NCI-H345 treated with DMSO at 0.1 percent for 48 hours (cell line): ENCODE data around the gene PTH2R.
A peak's percentile ranks its signal among the peaks of the same experiment; 100 is the strongest.
"Not testable (repeated sequence)": the region's sequence is repeated elsewhere in the genome, so short reads cannot be mapped to it uniquely, and the experiment has no call there.

ENCODE experiments used
- DNase-seq: peaks from one replicate; lab custom pipeline; 2025; ENCODE audit not compliant: unreplicated experiment; lab: John Stamatoyannopoulos, UW

PTH2R gene, protein sequence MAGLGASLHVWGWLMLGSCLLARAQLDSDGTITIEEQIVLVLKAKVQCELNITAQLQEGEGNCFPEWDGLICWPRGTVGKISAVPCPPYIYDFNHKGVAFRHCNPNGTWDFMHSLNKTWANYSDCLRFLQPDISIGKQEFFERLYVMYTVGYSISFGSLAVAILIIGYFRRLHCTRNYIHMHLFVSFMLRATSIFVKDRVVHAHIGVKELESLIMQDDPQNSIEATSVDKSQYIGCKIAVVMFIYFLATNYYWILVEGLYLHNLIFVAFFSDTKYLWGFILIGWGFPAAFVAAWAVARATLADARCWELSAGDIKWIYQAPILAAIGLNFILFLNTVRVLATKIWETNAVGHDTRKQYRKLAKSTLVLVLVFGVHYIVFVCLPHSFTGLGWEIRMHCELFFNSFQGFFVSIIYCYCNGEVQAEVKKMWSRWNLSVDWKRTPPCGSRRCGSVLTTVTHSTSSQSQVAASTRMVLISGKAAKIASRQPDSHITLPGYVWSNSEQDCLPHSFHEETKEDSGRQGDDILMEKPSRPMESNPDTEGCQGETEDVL

DNA sequence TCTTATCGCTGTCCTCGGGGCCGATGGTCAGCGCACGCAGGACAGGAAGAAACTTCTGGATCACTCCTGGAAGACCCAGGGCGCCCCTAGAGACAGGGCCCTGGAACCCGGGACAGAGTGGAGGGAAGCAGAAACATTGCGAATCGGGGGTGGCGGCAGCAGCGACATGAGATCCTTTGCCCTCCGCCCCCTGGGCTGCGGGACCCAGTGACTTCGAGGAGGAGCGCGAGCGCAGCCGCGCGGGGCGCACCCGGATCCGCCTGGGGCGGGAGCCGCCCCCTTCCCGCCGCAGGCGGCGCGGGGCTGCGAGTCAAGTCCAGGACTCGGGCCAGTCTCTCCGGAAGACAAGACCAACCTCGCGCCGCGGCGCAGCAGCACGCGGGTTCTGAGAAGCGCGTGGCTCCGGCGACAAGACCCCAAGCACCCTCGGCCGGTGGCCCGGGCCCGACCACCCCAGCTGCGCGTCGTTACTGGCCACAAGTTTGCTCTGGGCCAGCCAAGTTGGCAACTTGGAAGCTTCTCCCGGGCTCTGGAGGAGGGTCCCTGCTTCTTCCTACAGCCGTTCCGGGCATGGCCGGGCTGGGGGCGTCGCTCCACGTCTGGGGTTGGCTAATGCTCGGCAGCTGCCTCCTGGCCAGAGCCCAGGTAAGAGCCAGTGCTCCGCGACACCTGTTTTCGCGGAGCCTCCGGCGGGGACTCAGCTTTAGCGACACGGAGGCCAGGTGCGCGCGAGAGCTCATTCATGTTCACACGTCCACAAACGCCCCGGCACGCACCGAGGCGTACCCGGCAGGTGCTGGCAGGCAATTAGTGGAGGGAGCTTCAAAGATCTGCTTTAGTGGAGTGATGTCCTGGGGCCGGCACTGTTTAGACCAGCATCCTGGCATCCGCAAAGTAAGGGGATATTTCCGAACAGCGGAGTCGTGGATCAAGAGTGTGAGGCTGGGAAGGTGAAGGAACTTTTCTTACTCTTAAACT lies at the start of gene PTH2R:
Gene PTH2R (plus strand): TSS at position 319 of the 978 bp plus-strand sequence. CDS start 252 bp downstream, at position 571.
- peak; percentile 79 for DNase-seq

DNA sequence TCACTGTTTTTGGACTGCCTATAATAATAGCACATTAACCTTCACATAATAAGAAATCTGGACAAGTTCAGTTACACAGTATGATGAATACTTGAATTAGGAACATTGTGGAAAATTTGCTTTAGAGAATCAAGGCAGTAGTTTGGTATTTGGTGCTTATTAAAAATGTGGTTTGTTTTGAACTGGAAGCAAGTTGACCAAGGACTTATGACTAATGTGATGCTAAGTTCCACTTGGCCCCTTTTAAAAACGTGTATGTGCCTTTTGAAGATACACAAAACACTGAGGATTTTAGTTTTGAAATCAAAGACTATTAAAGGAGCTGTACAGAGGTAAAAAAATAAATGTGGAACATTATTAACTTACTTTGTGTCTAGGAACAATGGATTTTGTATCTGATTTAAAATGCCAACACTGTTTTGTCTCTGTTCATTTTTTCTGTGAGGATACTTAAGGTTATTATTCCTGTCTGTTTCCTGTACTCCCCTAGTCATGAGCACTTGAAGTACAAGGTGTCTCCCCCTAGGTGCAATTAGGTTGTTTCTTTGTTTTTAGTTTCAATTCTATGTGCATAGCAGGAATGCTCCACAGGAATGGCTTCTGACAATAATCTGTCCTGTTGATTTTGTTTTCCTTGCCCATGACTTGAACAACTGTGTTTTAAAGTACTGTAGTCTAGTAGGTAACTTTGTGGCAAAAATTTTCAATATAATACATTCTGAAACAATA lies 49.6 kb upstream of the PTH2R start:
- no peak for DNase-seq

DNA sequence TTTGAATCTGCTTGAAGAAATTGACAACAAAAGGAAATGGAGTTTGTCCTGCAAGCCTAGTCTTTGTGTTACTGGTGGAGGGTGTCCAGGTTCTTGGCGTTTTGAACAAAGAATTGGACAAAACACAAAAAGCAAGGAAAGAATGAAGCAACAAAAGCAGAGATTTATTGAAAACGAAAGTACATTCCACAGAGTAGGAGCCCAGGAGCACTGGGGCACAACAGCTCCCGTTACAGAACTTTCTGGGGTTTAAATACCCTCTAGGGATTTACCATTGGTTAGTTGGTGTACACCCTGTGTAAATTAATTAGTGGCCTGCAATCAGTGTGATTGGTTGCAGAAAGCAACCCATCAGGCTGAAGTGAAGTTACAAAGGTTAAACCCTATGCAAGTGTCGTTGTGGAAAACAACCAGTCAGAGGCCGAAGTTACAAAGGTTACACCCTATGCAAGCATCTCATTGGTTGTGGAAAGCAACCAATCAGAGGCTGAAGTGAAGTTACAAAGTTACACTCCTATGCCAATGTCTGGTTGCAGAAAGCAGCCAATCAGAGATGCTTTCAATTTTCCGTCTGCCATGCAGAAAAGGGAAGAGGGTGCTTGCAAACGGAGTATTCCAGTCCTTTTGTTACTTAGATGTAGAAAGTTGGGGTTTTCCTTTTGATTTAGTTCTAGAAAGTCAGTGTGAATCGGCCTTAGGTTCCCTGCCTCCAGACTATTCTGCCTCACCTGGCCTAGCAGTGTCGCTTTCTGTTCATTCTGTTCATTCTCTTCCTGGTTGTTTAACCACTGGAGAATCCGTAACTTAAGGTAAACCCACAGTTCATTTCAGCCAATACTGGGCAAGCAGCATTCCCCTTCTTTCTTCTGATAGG lies 47.6 kb upstream of the PTH2R start:
- no peak for DNase-seq

DNA sequence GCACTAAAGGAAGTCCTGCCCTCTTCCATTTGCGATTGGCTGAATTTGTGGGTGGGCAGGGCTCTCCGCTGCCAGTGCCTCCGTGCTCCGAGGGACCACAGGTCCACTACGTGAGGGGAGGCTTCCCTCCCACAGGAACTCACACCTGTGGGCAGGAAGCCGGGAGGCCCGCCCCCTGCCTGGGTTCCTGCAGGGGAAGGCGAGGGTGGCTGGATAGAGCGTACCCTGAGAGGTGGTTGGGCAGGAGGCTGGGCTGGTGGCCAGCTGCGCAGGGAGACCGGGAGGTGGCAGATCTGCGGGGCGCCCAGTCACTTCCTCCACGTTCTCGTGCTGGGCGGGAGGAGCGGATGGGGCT lies 47.0 kb upstream of the PTH2R start:
- no peak for DNase-seq

DNA sequence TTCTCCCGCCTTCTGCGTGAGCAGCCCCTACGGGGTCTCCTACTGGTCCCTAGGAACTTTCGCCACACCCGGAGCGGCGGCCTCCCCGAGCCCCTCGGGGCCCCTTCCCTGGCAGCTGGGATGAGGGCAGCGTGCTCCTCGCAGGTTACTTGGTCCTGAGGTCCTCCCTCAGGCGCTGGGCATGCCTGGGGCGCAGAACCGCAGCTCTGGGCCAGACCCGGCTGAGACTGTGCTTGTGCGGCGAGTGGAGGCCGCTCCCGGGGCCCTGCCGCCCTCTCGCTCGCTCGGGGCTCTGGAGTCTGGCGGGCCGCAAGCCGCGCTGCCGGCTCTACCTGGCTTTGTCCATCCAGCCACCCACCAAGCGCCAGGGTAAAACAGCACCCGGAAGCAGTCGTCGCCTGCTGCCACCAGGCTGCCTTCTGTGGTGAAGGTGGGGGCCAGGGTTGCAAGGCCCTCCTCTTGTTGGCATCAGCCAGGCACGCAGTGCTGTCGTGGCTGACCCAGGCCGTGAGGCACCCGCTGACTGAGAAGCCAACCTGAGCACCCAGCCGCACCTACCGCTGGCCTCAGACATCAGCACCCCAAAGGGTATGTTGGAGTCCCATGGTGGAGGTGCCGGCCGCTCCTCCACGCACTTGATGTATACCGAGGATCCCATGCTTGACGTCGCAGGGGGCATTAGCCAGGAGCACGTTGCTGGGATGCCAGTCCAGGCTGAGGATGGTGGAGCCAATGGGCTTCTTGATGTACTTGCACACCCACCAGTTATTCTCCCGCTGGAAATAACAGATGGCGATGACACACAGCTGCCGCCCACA lies 46.1 kb upstream of the PTH2R start:
- DNase-seq, result no peak

DNA sequence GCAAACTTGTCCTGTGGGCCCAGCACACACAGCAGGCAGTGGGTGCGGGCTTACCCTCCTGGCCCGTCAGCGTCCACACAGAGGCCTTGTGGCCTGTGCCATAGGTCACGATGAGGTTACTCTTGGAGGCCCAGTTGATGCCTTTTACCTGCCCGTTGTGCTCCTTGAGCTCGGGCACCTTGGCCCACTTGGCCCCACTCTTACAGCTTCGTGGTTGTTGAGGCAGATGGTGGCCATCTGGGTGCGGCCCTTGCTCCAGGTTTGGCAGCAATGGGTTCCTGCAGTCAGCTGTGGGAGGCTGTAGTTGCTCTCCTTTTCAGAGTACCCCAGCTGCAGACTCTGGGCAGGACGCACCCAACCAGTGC lies 45.5 kb upstream of the PTH2R start:
- DNase-seq, result no peak

DNA sequence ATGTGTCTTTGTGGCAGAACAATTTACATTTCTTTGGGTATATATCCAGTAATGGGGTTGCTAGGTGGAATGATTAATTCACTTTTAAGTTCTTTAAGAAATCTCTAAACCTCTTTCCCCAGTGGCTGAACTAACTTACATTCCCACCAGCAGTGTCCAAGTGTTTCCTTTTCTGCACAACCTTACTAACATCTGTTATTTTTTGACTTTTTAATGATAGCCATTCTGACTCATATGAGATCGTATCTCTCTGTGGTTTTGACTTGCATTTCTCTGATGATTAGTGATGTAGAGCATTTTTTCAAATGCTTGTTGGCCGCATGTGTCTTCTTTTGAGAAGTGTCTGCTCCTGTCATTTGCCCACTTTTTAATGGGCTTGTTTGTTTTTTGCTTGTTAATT lies 43.1 kb upstream of the PTH2R start:
- DNase-seq, result no peak

DNA sequence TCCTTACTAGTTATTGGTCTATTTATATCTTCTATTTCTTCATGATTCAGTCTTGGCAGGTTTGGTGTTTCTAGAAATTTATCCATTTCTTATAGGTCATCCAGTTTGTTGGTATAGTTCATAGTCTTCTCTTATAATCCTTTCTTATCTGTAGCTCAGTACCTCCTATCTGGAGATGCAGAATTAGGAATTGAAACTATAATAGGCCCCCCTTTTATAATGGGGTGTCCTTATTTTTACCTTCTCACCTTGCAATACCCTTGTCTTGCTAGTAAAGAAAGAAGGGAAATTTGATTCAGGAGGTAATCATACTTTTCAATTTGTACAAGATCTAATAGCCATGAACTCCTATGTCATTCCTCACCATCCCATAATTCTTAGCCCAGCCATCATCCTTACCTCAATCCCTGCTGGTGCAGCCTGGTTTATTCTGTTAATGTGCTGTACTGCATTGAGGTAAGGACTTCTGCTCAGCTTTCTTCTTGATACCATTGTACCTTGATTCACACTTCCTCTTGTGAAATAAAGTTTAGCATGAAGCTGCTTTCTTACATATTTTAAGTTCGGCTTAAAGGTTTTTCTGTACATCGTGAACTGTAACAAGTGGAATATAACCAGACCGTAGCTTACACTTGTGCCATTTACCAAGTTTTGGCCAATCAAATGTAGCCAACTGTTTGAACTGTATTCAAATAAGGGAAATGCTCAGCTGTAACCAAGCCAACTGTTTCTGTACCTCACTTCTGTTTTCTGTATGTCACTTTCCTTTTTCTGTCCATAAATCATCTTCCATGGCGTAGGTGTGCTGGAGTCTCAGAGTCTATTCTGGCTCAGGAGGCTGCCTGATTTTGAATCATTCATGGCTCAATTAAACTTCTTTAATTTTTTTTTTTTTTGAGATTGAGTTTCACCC lies 40.1 kb upstream of the PTH2R start:
- DNase-seq, result no peak

DNA sequence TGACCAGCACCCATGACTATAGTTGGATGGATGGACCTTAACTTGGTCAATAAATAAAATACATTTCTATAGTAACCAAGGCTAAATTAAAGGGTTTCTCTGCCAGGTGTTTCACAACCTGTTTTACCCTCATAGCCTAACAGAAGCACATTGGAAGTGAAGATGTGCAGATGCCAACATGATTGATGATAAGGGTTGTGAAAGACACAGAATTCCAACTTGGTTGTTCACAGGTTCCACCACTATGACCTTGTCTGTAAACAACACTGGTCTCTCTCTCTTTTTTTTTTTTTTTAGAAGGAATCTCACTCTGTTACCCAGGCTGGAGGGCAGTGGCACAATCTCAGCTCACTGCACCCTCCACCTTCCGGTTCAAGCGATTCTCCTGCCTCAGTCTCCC lies 37.5 kb upstream of the PTH2R start:
- DNase-seq, result no peak

DNA sequence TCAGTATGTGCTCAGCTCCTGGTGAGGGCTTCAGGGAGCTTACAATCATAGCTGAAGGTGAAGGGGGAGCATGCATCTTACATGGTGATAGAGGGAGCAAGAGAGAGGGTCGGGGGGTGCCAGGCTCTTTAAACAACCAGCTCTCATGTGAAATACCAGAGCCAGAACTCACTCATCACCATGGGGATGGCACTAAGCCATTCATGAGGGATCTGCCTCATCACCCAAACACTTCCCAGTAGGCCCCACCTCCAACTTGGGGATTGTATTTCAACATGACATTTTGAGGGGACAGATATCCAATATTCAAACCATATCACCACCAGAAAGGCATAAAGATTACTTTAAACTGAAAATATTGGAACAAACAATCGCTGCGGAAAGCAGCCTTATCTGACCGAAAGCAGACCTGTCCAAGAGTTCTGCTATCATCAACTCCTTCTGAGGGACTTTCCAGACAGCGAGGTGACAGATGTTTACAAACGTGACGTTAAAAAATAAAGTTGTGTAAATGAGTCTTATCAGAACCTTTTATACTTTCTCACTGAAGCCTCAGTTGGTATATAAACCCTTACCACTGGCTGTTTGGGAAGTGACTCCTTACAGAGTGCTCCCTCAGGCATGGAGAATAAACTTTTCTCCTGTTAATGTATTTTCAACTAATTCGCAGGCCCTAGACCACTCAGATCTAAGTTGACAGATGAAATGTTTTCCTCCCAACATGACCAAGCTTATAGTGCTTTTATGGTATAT lies 35.5 kb upstream of the PTH2R start:
- no peak for DNase-seq

DNA sequence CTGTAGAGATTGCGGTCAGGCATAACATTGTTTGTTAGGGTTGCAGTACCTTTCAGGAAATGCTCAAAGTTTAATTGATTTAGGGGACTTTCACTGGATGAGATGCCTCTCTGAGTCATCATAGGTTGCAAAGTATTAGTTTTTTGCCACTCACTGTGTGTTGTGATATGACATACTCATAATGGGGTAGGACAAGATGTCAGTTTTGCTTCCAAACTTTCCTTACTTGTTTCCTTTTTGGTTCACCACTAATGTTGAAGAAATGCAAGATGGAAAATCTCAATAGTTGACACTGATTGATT lies 35.0 kb upstream of the PTH2R start:
- no peak for DNase-seq

DNA sequence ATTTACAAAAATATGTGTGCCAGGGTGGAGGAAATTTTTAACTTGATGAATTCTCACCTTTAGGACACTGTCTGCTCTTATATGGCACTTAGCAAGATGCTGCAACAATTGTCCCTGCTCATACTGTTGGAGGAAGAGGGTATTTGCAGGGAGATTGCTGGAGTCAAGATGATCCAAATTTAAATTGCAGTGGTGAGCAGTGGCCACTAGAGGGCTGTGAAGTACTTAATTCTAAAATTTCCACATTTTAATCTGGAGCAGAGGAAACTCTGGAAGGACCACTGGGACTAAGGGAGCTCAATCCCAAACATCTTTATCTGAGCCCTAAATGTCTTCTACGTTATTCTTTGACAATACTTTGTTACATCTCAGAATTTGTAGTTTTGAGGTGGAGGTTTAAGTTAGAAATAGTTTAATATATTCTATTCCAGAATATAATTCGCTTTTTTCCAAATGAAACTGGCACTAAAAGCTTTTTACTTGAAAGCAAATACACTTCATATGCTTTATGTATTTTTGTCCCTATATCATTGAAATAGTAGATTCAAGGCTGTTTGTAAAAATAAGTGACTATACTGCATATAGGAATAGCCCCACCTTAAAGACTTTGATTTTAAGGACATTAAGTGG lies 33.0 kb upstream of the PTH2R start:
- DNase-seq, result peak; percentile 46

DNA sequence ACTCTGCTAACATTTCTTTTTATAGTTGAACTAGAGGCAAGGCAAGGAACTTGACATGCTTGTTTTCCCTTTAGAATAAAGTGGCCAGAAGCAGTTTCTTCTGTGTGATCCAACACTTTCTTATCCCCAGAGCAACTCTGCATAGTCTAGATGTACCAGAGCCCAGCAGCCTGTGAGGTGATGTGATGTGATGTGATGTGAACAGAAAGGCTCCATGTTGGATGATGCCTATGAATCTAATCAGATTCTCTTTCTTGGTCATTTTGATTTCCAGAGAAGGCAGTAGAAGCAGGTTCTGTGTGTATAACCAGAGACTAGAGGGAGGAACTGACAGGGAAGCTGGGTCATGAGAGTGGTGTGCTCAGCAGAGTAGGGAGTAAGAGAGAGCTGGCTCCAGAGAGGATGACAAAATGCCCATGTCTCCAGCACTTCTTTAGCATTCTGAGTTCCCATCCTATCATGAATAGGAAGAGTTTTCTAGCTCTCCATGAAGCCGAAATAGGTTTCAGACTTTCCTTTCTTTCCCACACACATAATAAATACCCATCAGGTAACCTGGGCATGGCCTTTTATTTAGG lies 31.0 kb upstream of the PTH2R start:
- no peak for DNase-seq

DNA sequence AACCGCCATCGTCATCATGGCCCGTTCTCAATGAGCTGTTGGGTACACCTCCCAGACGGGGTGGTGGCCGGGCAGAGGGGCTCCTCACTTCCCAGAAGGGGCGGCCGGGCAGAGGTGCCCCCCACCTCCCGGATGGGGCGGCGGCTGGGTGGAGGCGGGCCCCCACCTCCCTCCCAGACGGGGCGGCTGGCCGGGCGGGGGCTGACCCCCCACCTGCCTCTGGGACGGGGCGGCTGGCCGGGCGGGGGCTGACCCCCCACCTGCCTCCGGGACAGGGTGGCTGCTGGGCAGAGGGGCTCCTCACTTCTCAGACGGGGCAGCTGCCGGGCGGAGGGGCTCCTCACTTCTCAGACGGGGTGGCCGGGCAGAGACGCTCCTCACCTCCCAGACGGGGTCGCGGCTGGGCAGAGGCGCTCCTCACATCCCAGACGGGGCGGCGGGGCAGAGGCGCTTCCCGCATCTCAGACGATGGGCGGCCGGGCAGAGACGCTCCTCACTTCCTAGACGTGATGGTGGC lies 29.2 kb upstream of the PTH2R start:
- not testable (repeated sequence) for DNase-seq

DNA sequence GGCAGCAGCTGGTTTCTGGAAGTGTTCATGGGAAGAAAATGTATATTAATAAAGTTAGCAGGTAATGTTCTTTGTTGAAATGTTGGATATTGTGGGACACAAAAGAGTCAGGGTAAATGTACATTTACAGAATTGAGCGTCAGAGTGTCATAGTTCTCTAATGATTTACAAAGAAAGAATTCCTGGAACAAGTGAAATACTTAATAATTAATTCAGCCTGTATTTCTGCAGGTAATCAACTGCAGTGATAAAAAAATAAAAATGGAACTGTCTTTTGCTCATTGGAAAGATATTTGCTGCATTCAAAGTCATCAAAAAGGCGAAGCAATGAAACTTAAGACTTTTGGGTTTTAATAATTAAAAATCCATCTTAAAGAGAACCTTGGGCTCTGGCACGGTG lies 27.4 kb upstream of the PTH2R start:
- DNase-seq, result no peak

DNA sequence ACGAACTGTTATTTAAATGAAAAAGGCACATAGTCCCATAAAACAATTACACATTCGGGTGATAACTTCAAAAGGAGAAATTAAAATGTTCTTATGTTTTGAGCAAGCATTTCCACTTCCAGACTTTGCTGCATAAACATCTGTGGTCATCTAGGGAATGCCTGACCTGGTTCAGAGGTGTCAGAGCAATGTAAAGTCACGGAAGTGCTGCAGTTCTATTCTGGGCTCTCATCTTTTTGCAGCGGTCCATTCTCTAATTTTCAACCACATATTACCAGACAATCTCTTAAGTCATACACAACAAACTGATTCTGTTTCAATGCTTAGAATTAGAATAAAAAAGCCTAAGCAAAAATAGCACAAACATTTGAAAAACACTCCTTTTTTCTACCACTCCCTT lies 22.0 kb upstream of the PTH2R start:
- DNase-seq, result no peak

DNA sequence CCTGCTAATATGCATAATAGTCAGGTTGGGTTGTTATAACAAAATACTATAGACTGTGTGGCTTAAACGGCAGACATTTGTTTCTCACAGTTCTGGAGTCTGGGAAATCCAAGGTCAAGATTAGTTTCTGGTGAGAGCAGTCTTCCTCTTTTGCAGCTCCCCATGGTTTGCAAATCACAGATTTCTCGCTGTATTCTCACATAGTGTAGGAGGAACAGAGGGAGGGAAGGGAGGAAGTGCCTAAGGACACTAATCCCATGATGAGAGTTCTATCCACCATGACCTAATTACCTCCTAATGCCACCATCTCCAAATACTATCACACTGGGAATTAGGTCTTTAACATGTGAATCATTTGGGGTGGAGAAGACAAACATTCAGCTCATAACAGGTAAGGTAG lies 20.1 kb upstream of the PTH2R start:
- DNase-seq, result no peak
